NT2/D1 (cell line): ENCODE results near the gene GPT2.

ENCODE experiments used
- YY1 ChIP-seq: IDR thresholded peaks from 2 replicates; pipeline ENCODE4 v1.6.1; 2011; ENCODE audit not compliant: insufficient read length, insufficient read depth
- ZNF274 ChIP-seq: IDR thresholded peaks from 2 replicates; pipeline ENCODE4 v1.6.1; 2011; ENCODE audit warnings: mild to moderate bottlenecking, low read depth, low read length

- no peak for TF ChIP-seq YY1
- TF ChIP-seq ZNF274, result no peak
Observed at GRCh38 chr16:46926470-46927225, 42.5 kb downstream of the GPT2 start.
